Skeletal muscle tissue (tissue), 4 donors: Measurements from ENCODE around the gene KLHL5. TPM values are rescaled to one million over a fixed set of nuclear protein-coding genes. Genes with fewer than 3 reads are reported as not detected.

ENCODE experiments used
- H3K27ac ChIP-seq: one replicate; pipeline ENCODE4 v1.7.0; 2013; ENCODE audit warnings: mild to moderate bottlenecking, low read depth, low read length, inconsistent platforms
- H3K27me3 ChIP-seq, 3 donors: one replicate each; pipeline ENCODE4 v1.7.0; 2013; ENCODE audit warnings: low read length in 3 of 3; ENCODE audit not compliant: control insufficient read depth in 3 of 3, insufficient read depth in 3 of 3
- H3K36me3 ChIP-seq, 3 donors: one replicate each; pipeline ENCODE4 v1.7.0; 2013; ENCODE audit warnings: low read length in 3 of 3; ENCODE audit not compliant: control insufficient read depth in 3 of 3, insufficient read depth in 3 of 3
- H3K4me1 ChIP-seq, 3 donors: one replicate each; pipeline ENCODE4 v1.7.0; 2013; ENCODE audit warnings: low read length in 3 of 3, mild to moderate bottlenecking in 3 of 3; ENCODE audit not compliant: control insufficient read depth in 3 of 3, insufficient read depth in 3 of 3
- H3K4me3 ChIP-seq, 3 donors: one replicate each; pipeline ENCODE4 v1.7.0; 2013; ENCODE audit warnings: low read length in 3 of 3
- H3K9ac ChIP-seq, 3 donors: one replicate each; pipeline ENCODE4 v1.7.0; 2013; ENCODE audit warnings: low read length in 3 of 3, mild to moderate bottlenecking in 3 of 3, moderate library complexity in 2 of 3, low read depth in 1 of 3
- H3K9me3 ChIP-seq, 3 donors: one replicate each; pipeline ENCODE4 v1.7.0; 2013; ENCODE audit warnings: low read length in 3 of 3; ENCODE audit not compliant: control insufficient read depth in 3 of 3
- total RNA-seq: library from RNA; depleted of rRNA; stranded (reverse); fragments of >200 nt; gene quantifications from one replicate; pipeline ENCODE4 v1.2.3, GENCODE V29; 2014
- donor health status: Osteomylitis.

Gene KLHL5
- total RNA-seq, 1 donor from 2014 or later = 15.1 TPM

DNA sequence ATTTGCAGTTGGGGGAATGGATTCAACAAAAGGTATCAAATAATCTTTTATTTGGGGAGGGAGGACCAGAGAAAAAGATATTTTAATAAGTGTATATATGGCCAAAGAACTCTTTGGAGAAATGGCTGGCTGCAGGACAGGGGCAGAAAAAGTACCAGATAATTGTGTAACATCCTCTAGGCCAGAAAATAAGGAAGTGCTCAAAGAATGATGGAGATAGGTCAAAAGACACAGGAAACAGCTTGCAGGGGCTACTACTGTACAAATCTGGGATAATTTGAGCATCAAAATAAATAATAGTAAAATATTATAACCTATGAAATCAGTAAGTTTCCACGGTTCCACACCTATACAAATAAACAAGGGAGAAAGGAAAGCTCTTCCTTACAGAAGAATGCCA lies 34.8 kb downstream of the KLHL5 start:
- Histone ChIP-seq H3K9ac (no peak overlapping the region), H3K36me3 (peaks cover 0 to 3% (median 0%) of the 10 kb centered on the region in 3 donors), H3K9me3 (no peaks in the 10 kb centered on the region), H3K4me3 (no peak overlapping the region), H3K4me1 (no peaks in the 10 kb centered on the region), H3K27ac (no peak overlapping the region), H3K27me3 (no peaks in the 10 kb centered on the region)

DNA sequence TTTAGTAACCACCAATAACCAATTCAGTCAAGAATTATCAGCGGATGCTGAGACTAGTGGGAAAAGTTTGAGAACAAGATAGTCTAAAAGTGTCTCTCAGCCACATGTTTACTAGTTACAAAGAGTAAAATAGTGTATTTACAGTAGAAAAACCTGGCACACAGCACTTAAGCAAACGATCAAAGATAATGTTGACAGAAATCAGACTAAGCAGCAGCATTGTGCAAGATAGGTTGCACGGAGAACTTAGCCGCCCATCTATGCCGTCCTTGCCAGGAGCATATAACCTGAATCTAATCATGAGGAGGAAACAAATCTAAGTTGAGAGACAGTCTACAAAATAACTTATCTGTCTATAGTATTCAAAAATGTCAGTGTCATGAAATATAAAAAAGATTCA lies 35.3 kb downstream of the KLHL5 start:
- H3K36me3 ChIP-seq = peaks cover 0 to 3% (median 0%) of the 10 kb centered on the region in 3 donors
- H3K9ac ChIP-seq = no peak overlapping the region
- no peaks in the 10 kb centered on the region for H3K9me3 ChIP-seq
- H3K27ac ChIP-seq = no peak overlapping the region
- no peaks in the 10 kb centered on the region for H3K4me1 ChIP-seq
- no peaks in the 10 kb centered on the region for H3K27me3 ChIP-seq
- H3K4me3 ChIP-seq = no peak overlapping the region

DNA sequence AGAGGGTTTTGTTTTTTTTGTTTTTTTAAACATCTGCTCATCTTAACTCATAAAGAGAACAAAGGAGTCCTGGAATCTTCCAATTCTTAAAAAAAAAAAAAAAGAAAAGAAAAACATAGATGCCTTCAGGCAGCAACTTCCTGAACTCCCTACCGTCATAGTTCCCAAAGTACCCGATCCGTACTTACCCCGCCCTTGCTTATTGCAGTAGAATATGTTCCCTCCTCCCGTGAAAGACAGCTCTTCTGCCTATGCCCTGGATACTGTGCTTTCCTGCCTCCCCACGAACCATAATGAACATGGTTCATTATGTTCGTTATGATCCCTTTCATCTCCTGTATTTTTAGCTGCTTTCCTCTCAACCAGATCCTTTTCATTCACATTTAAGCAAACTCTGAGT lies 40.3 kb downstream of the KLHL5 start:
- Histone ChIP-seq H3K9me3 (no peaks in the 10 kb centered on the region), H3K27ac (no peak overlapping the region), H3K36me3 (peaks cover 7 to 13% (median 12%) of the 10 kb centered on the region in 3 donors), H3K4me3 (no peak overlapping the region), H3K9ac (no peak overlapping the region), H3K4me1 (no peaks in the 10 kb centered on the region), H3K27me3 (no peaks in the 10 kb centered on the region)

DNA sequence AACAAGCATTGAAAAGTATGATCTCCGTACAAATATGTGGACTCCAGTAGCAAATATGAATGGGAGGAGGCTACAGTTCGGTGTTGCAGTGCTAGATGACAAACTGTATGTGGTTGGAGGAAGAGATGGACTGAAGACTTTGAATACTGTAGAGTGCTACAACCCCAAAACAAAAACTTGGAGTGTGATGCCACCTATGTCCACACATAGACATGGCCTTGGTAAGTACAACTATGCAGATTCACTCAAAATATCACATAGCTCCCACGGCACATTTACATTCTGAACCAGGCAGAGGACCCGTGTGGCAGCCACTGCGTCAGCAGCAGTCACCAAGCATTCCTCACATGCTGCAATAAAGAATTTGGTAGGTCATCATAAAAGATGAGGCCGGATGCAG lies 41.3 kb downstream of the KLHL5 start:
- Histone ChIP-seq H3K4me1 (no peaks in the 10 kb centered on the region), H3K4me3 (no peak overlapping the region), H3K9ac (no peak overlapping the region), H3K27ac (no peak overlapping the region), H3K36me3 (peaks cover 7 to 14% (median 13%) of the 10 kb centered on the region in 3 donors), H3K27me3 (no peaks in the 10 kb centered on the region), H3K9me3 (no peaks in the 10 kb centered on the region)

DNA sequence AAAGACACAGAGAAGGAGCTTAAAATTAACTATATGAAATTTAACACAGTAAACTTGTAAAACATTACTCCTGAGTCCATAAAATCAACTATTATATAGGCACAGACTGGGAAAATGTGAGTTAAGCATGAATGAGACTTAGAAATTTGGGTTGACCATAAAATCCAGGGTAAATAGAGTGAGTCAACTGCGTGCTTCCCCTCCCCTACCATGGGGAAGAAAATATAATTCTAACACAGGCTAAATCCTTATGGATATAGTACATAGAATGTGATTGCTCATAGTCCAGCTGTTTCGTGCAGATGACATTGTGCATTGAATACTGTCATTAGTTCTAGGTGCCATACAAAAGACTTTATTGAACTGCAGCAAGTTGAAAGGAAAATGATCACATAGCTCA lies 42.2 kb downstream of the KLHL5 start:
- Histone ChIP-seq H3K9ac (no peak overlapping the region), H3K27ac (no peak overlapping the region), H3K36me3 (peaks cover 7 to 14% (median 13%) of the 10 kb centered on the region in 3 donors), H3K9me3 (no peaks in the 10 kb centered on the region), H3K4me1 (no peaks in the 10 kb centered on the region), H3K27me3 (no peaks in the 10 kb centered on the region), H3K4me3 (no peak overlapping the region)

DNA sequence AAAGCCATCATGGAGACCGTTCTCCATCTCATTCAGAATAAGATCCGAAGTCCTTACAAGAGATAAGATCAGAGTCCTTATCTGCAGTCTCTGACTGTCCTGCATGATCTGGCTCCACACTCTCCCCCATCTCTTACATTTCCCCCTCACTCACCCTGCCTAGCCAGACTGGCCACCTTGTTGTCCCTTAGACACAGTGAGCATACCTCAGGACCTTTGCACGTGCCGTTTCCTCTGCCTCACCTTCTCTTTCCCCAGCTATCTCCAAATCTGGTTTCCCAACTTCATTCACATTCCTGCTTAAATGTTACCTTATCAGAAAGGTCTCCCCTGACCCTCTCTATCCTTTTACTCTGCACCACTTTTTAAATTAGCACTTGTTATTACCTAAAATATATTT lies 44.0 kb downstream of the KLHL5 start:
- Histone ChIP-seq H3K27me3 (no peaks in the 10 kb centered on the region), H3K9me3 (no peaks in the 10 kb centered on the region), H3K36me3 (peaks cover 7 to 14% (median 13%) of the 10 kb centered on the region in 3 donors), H3K27ac (no peak overlapping the region), H3K9ac (no peak overlapping the region), H3K4me3 (no peak overlapping the region), H3K4me1 (no peaks in the 10 kb centered on the region)

DNA sequence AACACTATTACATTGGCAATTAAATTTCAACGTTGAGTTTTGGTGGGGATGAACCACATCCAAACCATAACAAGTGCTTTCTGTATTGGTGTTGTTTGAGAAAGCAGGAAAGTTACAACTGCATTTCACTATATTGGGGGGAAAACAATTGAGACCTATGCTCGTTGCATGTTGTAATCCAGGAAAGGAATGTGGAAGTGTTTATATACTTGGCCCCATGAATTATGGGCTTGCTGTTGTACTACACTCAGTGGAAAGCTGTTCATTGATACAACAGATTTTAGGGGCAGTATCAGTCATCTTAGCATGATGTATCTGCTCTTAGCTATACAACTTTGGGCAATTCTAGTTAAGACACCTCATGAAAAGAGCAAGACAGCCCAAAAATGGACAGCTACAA lies 52.4 kb downstream of the KLHL5 start:
- Histone ChIP-seq H3K36me3 (peaks cover 0 to 15% (median 3%) of the 10 kb centered on the region in 3 donors), H3K4me1 (no peaks in the 10 kb centered on the region), H3K9ac (no peak overlapping the region), H3K27me3 (no peaks in the 10 kb centered on the region), H3K27ac (no peak overlapping the region), H3K4me3 (no peak overlapping the region), H3K9me3 (no peaks in the 10 kb centered on the region)

DNA sequence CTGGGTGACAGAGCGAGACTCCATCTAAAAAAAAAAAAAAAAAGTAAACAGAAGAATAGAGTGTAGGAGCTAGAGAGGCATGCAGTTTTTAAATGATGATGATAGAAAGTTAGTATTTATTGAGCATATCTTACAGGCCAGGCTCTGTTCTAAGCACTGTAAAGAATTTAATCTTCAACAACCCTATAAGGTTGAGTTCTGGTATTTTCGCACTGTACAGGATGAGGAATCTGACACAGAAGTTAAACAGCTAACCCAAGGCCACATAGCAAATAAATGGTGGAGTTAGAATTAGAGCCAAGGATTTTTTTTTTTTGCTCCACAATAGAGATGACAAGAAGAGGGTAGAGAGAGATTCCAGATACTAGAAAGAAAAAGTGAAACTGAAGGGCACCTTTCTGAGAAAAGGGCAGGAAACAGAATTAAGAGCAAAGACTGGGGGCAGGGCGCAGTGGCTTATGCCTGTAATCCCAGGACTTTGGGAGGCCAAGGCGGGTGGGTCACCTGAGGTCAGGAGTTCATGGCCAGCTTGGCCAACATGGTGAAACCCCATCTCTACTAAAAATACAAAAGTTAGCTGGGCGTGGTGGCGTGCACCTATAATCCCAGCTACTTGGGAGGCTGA lies 56.1 kb downstream of the KLHL5 start:
- H3K9me3 ChIP-seq = no peaks in the 10 kb centered on the region
- H3K27ac ChIP-seq = no peak overlapping the region
- H3K4me1 ChIP-seq = no peaks in the 10 kb centered on the region
- peaks cover 0 to 12% (median 0%) of the 10 kb centered on the region in 3 donors for H3K36me3 ChIP-seq
- no peak overlapping the region for H3K4me3 ChIP-seq
- H3K9ac ChIP-seq = no peak overlapping the region
- no peaks in the 10 kb centered on the region for H3K27me3 ChIP-seq

DNA sequence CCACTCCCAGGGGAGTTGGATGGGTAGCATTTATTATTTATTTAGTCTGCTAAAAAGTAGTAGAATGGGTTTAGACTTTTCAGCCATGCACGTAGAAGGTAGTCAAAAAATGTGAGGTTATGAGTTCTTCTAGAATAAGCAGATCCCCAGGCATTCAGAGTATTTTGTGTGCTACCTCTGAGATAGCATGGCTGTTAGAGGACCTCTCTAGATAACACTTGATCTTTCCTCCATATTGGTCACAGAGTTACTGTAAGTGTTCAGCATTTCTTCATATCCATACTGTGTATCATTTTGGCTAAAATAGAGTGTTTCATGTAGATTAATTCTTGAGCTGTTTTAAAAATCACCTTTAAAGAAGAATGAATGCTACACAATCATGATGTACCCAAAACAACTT lies 58.4 kb downstream of the KLHL5 start:
- Histone ChIP-seq H3K9ac (no peak overlapping the region), H3K4me1 (no peaks in the 10 kb centered on the region), H3K9me3 (no peaks in the 10 kb centered on the region), H3K27ac (no peak overlapping the region), H3K27me3 (no peaks in the 10 kb centered on the region), H3K36me3 (peaks cover 0 to 2% (median 0%) of the 10 kb centered on the region in 3 donors), H3K4me3 (no peak overlapping the region)

DNA sequence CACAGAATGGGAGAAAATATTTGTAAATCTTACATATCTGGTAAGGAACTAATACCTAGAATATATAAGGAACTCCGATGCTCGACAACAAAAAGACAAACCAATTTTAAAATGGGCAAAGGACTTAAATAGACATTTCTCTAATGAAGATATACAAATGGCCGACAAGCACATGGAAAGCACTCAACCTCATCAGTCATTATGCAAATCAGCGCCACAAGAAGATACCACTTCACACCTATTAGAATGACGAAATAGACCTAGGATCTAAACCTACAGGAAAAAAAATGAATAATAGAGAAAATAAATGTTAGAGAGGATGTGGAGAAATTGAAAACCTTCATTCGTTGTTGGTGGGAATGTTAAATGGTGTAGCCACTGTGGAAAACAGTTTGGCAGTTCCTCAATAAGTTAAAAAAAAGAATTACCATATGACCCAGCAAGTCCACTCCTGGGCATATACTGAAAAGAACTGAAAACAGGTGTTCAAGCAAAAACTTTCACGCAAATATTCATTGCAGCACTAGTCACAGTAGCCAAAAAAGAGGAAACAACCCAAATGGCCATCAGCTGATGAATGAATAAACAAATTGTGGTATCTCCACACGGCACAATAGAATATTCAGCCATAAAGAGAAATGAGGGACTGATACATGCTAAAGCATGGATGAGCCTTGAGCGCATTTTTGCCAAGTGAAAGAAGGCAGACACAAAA lies 63.0 kb downstream of the KLHL5 start:
- no peaks in the 10 kb centered on the region for H3K36me3 ChIP-seq
- H3K4me3 ChIP-seq = no peak overlapping the region
- H3K27ac ChIP-seq = no peak overlapping the region
- no peak overlapping the region for H3K9ac ChIP-seq
- H3K9me3 ChIP-seq = no peaks in the 10 kb centered on the region
- no peaks in the 10 kb centered on the region for H3K27me3 ChIP-seq
- H3K4me1 ChIP-seq = no peaks in the 10 kb centered on the region
